HG02852 (cell line): ENCODE results near the gene CARF.
"Not testable (repeated sequence)": the region's sequence is repeated elsewhere in the genome, so short reads cannot be mapped to it uniquely, and the experiment has no call there.

ENCODE experiments used
- ATAC-seq: cut with Tn5 transposase; IDR thresholded peaks from one replicate; pipeline ENCODE4 v1.9.1; 2021; ENCODE audit warnings: mild to moderate bottlenecking, moderate library complexity; ENCODE audit not compliant: unreplicated experiment

The CARF gene, protein sequence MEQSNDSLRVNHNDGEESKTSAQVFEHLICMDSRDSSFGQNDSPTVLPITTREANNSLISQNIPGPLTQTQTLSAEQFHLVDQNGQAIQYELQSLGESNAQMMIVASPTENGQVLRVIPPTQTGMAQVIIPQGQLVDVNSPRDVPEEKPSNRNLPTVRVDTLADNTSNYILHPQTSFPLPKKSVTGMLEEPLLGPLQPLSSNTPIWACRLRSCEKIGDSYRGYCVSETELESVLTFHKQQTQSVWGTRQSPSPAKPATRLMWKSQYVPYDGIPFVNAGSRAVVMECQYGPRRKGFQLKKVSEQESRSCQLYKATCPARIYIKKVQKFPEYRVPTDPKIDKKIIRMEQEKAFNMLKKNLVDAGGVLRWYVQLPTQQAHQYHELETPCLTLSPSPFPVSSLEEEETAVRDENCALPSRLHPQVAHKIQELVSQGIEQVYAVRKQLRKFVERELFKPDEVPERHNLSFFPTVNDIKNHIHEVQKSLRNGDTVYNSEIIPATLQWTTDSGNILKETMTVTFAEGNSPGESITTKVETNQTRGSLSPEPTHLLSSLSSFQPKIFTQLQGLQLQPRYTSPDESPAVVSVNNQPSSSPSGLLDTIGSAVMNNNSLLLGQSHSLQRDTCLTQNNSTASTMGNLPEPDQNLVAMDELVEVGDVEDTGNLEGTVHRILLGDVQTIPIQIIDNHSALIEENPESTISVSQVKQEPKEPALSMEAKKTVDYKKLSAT

DNA sequence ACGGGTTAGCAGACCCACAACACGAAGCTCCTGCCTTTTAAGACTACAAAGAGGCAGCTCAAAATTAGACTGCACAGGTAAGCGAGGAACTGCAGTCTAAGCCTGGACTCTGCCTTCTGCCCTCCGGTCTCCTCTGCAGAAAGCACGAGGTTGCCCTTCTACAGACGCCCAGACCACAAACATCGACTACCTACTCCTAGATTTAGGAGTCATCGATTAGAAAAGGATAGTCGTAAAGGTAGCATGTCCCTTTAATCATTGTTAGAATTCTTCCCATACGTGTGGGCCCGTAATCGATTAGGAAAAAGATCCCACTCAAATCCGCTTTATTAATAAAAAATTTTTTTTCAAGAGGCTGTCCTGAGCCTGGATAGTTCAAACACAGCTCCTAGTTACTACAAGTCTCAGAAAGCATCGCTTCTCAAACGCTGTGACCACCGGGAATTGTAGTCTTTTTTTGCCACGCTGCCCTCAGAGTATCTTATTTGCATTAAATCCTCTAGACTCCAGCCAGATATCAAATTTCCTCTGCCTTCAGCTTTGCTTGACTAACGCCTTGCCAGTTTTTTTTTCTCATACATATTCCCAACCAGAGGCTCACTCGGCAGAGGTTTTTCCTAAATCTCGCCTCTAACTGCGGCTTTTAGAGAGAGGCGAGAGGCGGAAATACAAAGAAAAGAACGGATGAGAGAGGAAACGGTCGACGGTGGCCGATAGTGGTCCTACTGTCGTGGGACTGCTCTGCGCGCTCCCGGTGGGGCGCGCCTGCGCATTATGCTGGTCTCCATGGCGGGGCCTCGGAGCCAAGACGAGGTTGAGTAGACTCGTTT lies at the start of gene CARF, which contains the start of gene WDR12:
TSS of gene CARF (plus strand) at position 764 of the 830 bp plus-strand sequence. CDS start 29,628 bp downstream, outside the sequence.
TSS of gene WDR12 (minus strand) at position 162 of the 830 bp plus-strand sequence. CDS start 197 bp downstream, outside the sequence.
- ATAC-seq: peak; percentile 76

DNA sequence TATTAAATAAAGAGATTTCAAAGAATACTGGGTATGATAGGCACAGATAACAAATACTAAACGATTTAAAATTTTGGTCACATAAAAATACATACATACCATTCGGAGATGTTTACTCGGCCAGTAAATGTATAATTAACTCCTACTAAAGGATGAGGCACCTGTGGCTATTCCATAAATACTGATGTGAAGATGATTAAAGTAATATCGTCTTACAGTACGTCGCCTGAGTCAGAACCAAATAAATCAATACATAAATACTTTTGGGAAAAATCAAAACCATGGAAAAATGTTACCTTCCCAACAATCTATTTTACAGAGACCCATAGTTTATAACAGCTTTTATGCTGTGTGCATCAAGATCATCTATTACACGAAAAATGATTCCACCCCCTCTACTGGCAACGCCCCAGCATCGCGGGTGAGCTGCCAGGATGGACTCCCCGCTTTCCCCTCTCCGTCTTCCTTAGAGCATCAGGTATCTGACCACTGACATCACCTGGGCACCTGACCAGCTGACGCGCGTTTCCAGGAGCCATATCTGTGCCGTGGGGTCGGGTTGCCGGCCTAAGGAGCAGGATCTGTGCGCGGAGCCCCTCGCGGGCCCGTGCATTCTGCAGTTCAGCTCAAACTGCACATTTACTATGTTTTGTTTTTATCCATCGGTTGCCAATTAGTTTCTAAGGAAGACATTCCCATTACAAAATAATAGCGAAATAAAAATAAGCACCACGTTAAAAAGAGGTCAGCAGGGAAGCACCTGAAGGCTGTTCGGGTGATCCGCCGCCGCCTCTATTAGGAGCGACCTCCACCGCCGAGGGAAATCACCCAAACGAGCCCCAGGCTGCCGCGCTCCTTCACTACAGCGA lies 41.4 kb upstream of the CARF start:
- ATAC-seq: peak; percentile 75

DNA sequence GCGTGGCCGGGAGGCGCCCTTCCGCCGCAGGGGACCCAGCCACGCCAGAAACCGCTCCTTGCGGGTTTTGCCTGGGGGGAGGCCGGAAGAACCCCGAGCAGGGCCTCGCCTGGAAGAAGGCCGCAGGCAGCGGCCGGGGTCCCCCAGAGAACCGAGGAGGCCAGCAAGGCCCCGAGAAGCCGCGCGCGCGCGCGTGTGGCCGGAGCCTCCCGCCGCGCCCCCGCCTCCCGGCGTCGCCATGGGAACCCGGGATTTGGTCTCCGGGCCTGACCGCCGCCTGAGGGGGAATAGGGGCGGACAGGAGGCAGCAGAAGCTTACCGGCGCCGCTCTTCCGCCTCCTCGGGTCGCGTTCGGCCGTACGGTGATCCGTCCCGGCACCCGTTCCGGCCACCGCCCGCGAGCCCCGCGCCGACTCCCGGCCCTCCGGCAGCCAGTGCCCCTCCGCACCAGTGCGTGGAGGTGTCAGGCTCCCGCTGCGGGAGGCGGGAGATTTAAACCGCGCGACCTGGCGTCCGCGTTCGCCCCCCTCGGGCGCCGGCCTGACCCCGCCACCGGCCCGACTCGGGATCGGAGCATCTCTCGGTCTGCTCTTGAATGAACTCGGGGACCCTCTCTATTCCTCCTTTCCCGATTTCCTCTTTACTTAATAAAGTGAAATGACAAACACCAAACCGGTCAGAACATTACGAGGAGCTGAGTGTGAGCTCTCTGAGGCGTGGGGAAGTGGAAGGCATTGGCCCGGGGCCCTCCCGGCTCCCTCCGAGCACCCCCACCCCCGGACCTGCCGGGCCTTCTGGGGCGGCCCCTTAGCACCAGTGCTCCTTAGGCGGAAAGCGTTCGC lies 40.6 kb upstream of the CARF start, which contains the start of gene ICA1L:
TSS of gene ICA1L (minus strand) at position 467 of the 842 bp plus-strand sequence. CDS start 42,757 bp downstream, outside the sequence.
- ATAC-seq: peak; percentile 56

DNA sequence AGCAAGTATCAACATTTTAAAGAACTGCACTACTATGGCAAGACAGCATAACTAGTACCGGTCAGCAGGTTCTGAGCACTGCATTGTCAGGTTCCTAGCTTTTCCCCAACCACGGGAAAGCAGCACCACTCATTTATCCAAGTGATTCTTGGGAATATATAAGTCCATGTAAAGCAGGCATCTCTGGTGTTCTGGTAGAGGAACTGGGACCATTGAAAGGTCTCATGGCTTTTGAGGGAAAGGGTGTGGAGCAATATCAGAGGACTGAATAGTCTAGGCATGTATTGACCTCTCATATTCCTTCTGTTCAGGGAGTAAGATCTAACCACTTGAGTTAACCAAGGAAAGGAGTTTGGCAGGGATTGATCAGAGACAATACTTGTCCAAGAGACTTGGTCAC lies 34.4 kb upstream of the CARF start:
- ATAC-seq: no peak

DNA sequence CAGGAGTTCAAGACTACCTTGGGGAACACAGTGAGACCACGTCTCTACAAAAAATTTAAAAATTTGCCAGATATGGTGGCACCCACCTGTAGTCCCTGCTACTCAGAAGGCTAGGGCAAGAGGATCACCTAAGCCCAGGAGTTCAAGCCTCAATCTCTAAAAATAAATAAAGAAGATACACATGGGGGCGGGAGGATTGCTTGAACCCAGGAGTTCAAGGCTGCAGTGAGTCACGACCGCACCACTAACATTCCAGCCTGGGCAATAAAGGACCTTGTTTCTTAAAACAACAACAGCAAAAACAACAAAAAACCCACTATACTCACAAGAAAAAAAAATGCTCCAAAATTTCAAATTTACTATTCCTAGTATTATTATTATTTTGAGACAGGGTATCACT lies 30.5 kb upstream of the CARF start:
- ATAC-seq: no peak

DNA sequence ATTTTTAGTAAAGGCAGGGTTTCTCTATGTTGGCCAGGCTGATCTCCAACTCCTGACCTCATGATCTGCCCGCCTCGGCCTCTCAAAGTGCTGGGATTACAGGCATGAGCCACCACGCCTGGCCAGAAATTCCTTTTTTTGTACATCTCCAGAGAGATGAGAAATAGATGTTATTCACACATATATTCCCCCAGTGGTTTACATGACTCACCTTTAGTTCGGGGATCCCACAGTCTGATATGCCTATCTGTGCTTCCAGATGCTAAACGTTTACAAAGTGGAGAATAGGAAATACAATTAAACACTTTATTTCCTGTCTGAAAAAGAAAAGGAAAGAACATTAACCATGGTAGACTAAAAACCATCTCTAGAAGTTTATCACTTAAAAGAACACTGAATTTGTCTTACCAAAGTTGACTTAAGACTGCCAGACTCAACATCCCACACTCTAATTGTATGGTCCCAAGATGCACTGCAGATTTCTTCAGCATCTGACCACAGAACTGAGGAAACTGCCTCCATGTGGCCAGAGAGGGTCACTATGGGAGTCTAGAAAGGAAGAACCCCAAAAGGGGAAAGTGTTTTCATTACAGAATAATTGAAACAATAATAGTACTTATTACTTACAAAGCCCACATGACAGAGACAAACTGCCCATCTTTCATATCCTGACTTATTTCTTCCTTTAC lies 27.9 kb upstream of the CARF start:
- ATAC-seq: no peak

DNA sequence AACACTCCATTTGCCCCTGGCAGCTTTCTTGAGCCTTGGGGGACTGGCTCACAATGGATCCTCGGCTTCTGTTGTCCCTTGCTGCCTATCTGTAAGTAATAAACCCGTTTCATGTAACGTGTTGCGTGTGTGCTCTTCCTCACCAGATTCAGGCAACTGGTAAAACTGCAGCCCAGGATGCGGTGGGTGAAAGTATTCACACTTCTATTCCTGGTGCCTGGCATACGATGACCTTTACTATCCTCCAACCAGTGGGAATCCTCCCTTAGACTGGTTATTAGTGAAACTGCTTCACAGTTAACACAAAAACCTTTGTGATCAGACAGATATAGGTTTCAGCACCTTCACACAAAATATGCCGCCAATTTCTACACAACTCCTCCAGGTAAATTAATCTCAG lies 26.9 kb upstream of the CARF start:
- ATAC-seq: no peak

DNA sequence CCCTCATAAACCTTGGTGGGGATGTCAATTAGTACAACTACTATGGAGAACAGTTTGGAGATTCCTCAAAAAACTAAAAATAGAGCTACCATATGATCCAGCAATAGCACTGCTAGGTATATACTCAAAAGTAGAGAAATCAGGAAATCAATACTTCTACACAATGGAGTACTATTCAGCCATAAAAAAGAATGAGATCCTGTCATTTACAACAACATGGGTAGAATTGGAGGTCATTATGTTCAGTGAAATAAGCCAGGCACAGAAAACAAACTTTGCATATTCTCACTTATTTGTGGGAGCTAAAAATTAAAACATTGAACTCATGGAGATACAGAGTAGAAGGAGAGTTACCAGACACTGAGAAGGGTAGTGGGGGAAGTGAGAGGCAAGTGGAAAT lies 6.6 kb upstream of the CARF start:
- ATAC-seq: not testable (repeated sequence)

DNA sequence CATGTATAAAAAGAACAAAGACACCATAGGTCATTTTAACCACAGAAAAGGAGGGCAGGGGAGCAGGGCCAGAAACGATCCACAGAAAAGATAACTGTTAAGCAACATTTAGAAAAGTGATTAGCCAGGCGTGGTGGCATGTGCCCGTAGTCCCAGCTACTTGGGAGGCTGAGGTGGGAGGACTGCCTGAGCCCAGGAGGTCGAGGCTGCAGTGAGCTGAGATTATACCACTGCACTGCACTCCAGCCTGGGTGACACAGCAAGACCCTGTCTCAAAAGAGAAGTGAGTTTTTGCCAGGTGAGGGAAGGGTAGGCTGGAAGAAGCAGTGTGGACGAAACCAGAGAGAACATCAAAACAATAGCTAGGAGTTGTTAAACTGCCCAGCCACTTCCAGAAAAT lies 3.9 kb upstream of the CARF start:
- no peak for ATAC-seq

DNA sequence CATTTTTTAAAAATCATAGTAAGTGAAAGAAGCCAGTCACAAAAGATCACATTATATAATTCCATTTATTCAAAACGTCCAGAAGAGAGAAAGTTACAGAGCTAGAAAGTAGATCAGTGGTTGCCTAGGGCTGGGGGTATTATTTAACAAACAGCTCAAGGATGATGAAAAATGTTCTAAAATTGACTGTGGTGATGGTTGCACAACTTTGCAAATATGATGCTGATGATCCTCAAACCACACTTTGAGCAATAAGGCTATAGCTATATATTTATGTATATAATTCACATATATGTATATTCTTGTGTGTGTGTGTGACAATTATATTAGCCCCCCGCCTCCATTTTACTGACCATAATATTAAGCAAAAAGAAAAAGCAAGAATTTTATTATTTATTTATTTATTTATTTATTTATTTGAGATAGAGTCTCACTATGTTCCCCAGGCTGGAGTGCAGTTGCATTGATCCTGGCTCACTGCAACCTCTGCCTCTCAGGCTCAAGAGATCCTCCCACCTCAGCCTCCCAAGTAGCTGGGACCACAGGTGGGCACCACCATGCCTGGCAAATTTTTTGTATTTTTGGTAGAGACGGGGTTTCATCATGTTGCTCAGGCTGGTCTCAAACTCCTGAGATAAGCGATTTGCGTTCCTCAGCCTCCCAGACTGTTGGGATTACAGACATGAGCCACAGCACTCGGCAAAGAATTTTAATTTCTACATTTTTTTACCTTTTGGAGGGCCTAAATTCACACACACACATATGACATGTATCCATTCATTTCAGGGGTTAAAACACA lies 2.5 kb upstream of the CARF start:
- ATAC-seq: no peak

DNA sequence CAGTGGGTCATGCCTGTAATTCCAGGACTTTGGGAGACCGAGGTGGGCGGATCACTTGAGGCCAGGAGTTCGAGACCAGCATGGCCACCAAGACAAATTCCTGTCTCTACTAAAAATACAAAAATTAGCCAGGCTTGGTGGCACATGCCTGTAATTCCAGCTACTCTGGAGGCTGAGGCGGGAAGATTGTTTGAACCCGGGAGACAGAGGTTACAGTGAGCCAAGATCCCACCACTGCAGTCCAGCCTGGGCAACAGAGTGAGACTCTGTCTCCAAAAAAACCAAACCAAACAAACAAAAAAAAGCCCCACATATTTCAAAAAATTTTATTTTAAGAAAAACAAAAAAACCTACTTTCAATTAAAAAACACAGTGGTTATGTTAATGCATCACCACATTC lies 1.8 kb upstream of the CARF start:
- not testable (repeated sequence) for ATAC-seq

DNA sequence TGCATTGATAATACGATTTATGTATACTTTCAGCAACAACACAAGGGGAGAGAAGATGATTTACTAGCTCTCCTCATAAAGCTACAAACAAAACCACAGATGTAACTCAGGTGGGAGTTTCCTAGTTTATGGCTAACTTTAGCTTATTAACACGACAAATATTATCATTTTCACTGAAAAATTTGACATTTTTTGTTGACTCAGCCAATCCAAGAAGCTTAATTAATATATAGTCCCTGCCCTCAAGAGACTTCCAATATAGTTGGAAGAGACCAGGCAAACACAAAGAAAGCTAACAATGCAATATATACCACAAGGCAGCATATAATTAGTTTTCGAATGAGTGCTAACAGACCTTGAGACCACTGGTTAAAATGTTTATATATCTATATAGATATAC lies 1.4 kb upstream of the CARF start:
- no peak for ATAC-seq

DNA sequence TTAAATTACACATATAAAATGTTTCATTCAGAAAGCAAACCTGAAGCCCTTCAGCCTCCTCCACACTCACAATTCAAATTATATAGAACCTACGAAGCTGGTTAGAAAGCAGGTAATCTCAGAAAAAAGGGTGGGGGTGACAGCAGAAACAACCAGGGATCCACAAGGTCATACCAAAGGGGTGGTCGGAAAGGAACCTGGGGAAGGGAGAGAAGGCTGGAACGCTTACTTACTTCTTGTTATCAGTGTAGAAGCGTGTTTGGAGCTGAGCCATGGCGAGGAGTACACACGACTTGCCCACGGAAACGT lies 918 bp upstream of the CARF start:
- ATAC-seq: peak; percentile 16

DNA sequence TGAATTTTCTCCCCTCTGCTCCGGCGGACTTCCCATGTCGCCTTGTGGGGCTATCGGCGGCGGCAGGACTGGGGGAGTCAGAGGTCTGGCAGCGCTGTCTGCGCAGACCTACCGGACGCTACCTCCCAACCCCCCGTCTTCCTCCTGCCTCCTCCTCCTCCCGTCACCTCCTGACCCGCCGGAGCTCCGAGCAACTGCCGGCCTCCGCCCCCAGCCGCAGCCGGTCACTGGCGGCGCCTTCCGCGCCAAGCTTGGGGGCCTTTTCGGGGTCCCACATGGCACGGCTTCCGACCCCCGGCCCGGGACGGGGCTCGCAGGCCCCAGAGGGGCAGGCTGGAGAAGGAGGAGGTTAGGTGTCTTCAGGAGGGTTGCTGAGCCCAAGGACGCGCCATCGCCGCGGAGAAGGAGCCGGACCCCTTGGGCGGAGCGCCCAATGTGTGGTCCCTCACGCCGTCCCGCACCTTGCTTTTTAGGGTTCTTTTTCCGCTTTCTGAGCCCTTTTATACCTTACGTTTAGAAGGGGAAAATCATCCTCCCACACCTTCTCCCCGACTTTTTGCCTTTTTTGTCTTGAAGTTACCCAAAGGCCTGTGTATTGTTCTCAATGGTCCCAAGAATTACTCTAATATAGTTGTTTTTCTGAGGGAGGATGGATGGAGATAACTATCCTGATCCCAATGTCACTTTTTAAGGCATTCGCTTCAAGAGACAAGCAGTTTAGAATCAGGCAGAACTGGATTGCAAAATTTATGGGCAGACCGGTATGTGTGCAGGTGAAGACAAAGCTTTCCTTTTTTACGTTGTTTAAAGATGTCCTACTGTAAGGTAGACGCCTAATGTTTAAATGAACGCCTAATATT lies 497 bp downstream of the CARF start:
- peak; percentile 63 for ATAC-seq

DNA sequence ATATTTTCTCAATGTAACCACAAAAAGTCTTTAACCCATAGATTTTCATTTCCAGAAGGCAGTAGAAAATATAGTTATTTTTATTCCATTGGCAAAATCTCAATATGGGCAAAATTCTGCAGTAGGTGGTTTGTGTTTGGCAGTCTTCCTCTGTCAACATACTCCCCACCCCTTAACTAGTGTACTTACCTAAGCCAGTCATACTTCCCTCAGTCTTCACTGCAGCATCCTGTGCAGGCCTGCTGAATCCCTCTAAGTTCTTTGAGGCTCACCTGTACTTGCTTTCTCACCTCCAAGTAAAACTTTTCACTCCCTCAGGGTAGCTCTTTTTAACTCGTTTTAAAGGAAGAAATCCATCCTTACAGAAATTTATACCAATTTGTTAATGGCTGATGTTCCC lies 6.8 kb downstream of the CARF start:
- no peak for ATAC-seq

DNA sequence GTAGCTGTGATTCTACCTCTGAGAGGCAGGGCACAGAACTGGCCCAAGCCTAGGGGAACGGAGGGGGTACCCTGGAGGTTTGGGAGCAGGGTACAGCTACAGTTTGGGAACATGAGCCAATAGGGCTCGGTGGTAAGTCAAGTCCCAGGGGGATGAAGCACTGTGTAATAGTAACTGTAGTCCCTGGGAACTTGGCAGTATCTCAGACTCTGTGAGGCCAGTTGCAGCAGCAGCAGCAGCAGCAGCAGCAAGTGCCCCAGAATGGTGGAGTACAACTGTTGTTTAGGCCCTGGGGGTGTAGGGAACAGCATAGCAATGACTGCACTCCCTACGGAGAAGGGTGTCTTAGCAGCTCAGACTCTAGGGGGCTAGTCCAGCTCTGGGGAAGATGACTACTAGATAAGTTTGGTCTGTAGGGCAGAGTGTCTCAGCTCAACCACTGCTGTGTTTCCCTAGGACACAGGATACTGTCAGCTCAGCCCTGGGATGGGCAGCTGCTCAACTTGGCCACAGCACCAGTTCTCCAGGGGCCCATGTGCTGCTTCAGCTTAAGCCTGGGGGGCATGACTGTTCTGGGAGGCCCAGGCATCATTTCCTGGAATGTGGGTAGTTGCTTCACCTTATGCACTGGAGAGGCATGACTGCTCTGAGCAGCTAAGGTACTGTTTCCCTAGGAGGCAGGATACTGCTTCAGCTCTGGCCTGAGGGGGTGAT lies 20.5 kb downstream of the CARF start:
- no peak for ATAC-seq

DNA sequence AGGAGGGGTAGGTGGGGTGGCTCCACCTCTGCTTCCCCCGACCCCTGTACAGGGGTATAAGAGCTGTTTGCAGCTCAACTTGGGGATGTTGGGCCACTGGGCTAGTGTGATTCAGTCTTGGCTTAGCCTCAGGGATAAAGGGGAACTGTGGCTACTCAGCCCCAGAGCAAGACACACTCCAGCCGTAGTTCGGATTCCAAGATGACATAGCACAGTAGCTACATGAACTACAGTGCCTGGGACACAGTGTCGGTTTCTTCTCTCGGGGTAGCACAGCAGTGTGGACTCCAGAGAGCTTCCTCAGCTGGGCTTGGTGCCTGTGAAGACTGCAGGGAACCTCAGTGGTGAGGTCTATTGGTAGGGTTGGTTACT lies 21.1 kb downstream of the CARF start:
- no peak for ATAC-seq
